NCI-H2171 (cell line): ENCODE results near the gene METTL1.
A peak's percentile ranks its signal among the peaks of the same experiment; 100 is the strongest.
"Not testable (repeated sequence)": the region's sequence is repeated elsewhere in the genome, so short reads cannot be mapped to it uniquely, and the experiment has no call there.

Source experiments
- DNase-seq: peaks from one replicate; lab custom pipeline; 2025; lab: John Stamatoyannopoulos, UW

The METTL1 gene

DNA sequence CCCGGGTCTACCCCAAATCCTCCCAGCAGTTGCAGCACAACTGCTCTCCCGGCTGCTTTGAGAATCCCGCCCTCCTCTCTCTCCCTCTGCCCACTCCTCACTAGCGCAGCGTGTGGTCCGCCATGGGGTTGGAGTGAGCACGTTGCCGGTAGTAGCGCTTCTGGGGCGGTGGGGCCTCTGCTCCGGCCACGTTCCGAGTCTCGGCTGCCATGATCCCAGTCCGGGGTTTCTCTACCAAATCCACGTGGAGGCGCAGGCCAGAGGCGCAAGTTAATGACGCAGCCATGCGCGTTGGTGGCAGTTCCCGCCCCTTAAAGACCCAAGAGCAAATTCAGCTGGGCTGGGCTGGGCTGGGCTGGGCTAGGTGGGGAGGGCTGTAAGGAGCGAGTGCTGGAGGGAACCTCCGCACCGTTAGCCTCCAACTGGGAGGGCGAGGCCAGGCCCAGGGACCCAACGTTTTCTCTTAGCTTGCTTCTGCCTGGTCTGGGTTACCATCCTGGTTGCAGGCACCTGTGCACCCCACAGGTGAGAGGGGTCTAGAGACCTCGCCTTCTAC, at the start of gene METTL1:
Gene METTL1, minus strand, starts transcription at position 233 of the 556 bp plus-strand sequence. Its CDS starts 22 bp downstream, at position 211.
- DNase-seq: peak; percentile 95

DNA sequence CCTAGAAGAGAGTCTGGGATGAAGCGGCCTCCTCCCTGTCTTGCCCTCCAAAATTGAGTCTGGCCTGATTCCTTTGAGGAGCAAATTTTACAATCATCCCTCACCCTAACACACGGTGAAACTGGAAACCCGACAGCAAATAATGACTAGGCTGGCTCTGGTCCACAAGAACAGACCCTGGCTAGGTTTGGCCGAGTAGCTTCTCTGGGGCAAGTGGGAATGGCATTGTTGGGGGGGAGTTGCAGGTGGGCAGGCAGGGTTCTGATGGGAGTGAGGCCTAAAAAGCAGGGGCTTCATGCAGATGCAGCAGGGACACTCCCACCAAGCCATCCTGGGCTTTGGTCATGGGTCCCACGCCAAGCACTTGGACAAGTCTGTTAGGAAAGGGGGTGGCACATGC, 49.1 kb upstream of the METTL1 start:
- not testable (repeated sequence) for DNase-seq

DNA sequence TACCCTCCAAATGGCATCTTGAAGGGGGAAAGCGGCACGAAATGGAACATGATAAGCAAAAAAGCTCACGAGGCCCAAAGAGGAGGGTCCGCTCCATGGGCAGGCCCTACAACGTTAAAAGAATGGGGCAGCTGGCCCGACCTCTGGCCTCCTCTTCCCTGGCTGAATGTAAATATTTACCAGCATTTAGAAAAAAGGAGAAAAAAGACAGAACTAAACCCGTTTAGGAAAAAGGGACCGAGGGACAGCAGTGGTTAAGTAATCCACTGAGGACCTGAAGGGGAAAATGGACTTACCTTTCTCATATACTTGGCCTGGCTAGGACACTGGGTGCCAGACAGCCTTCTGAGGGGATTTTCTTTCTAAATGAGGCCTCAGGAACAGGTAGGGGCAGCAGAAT, 48.2 kb upstream of the METTL1 start:
- not testable (repeated sequence) for DNase-seq

DNA sequence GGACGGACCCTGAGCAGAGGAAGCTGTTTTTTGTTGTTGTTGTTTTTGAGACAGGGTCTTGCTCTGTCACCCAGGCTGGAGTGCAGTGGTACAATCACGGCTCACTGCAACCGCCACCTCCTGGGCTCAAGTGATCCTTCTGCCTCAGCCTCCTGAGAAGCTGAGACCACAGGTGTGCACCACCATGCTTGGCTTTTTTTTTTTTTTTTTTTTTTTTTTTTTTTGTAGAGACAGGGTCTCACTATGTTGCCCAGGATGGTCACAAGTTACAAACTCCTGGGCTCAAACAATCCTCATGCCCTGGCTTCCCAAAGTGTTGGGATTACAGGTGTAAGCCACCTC, 46.1 kb upstream of the METTL1 start:
- not testable (repeated sequence) for DNase-seq

DNA sequence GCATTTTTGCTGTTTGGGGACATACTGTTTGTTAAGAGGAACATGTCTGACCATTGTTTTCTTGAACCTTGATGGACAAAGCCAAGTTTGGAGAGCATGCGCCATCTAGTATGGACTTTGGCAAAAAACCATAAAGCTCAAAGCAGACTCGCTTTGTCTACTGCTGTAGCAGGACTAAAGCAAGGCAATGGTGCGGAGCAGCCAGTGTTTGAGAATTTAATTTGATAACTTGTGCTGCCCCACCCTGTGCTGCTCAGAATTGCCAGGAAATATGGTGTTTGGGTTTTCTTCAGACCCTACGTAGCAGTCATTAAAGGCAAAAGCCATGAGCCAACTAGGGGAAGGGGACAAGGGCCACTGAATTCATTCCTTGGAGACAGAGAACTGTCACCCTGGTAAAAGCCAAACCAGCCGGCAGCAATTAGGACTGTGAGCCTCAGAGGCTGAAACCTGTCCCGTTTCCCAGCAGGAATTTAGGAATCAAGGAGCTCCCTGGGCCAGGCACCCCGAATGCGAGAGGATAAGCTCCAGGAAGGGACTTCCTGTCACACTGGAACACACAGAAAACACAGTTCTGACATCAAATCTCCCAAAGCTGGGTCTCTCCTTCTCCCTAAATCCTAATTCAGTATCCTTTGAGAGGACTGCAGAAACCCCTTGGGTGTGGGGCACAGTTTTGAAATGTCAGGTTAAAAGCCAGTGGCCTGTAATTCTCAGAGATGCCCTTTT, 45.5 kb upstream of the METTL1 start:
- DNase-seq: no peak

DNA sequence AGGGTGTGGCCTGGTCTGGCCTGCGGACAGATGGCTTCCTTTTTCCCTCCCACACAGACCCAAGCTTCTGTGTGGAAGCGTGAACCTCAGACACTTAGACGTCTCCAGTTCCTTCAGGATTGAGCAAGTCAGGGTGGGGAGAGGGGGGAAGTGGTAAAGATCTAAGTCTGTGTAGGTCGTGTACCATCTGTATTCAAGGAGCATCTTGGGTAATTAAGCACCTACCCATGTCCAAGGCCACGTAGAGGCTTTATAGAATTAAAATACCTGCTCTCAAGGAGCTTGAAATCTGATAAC, 44.9 kb upstream of the METTL1 start:
- no peak for DNase-seq

DNA sequence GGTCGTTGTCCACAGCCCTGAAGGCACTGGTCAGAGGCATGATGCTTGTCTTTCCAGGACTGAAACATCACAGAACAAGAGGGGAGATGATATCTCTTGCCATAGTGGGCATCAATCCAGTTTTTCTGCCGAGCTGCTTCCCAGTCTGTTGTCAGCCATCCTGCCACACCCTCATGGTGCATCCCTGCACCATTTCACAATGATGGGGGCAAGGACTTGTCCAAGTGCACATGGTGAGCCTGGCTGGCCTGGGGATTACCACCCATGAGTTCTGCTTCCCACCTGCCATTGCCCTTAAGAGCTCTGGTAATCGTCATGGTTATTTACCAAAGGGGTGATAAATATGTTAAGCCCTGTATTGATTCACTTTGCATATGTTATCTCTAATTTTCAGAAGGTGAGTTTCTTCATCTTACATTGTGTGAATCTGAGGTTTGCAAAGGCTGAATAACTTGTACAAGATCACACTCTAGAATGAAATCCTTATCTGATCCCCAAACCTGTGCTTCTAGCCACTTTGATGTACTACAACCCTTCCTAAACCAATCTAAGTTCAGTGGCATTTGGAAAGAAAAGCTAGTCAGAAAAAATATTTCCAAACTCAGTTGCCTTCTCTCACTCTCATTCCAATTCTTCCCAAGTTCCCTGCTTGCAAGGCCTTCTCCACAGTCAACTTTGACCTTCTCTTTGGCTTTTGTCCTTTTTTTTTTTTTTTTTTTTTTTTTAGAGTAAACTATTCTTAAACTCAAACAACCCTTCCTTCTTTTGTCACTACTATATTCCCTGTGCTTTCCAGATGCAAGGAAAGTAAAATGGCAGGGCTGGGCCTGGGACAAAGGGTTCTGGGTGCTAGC, 44.3 kb upstream of the METTL1 start:
- no peak for DNase-seq

DNA sequence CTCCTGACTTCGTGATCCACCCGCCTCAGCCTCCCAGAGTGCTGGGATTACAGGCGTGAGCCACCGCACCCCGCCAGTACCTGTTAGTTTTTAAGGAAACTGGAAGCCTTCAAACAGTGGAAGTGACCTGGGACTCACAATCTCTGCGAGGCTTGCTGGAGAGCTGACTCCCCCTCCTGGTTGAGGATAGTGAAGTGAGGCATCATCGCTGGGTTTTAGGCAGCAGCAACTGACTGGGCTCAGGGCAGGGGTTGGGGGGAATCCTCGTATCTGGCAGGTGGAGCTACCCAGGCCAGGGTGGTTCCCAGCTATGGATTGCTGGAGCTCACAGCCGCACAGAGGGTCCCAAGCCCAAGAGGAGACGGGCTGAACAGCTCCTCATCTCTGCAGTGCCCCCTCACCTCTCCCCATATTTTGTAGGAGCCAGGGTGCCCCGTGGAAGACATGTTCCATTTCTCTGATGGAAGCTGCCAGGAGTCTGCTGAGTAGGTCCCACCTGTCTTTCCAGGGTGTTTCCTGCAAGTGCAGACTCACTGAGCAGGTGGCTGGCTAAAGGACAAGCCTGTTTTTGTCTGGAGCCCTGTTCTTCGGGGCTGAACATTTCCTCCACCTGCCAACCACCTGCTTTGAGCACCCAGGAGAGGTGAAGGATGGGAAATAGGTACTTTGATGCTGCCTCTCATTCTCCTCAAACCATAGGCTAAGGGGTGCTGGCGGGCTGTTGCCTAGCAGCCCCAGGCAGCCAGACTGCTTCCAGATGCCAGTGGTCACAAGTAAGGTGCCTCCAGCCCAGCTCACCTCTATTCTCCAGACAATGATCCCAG, 43.5 kb upstream of the METTL1 start:
- peak; percentile 54 for DNase-seq

DNA sequence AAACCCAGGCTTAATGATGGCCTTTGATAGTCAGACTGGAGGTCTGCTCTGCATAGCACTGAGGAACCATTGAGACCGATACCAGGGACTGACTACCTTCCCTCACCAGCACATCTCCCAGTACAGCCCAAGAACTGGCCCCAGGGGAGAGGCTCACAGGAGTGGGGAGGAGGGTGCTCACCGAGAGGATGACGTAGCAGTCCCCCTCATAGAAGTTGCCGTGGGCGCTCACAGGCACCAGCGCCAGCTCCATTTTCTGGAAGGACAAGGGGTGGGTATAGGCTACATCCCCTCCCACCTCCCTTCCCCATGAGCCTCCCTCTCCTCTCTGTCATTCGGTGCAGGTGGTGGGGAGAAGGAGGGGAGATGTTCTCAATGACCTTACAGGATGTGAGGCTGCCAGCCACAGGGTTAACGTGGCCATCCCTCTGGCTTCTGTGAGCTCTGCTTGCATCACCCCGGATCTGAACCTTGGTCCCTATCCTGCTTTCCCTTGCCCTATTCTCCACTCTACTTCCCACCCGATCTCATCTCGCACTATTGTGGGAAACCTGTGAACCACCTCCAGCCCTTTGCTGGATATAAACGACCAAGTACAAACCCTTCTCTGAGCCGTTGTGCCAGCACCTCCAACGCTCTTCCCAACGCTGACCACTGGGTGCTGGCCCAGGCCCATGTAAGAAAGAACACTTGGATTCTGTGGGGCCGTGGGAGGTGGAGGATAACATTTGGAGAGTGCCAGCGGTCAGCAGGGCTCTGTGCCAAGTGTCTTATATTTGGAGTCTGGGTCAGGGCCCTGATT, 42.3 kb upstream of the METTL1 start:
- no peak for DNase-seq

DNA sequence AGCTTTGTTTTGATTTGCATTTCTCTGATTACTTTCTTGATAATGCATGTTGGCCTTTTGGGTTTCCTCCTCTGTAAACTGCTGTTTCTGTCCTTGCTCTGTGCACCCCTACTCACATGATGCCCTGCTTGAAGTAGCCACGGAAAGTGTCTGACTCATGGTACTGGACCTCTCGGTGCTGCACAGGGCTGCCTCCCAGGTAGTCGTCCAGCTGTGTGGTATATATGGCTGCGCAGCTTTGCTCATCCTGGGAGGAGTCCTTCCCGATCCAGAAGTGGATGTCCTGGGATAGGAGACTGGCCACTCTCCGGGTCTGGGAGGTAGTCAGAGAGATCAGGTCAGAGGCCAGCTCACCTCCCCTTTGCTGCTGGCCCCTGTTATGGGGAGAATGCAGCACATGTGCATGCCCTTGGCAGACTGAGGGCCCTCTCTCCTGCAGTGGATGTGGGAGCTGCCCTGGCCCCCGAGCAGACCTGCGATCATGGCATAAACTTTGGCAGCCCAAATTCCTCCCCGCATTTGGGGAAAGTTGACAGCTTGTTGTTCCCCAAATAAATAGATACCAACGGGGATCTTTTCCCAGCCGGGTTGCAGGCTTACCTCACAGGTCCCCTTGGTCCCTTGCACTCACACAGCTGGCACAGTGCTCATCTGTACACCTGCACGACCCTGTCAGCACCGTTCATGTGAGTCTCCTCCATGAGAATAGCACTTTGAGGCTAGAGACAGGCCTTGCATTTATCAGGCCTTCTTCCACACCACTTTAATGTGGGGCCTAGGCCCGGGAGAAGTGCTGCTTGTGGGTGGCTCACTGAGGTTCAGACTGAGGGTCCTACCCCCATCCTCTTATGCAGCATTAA, 41.4 kb upstream of the METTL1 start:
- no peak for DNase-seq

DNA sequence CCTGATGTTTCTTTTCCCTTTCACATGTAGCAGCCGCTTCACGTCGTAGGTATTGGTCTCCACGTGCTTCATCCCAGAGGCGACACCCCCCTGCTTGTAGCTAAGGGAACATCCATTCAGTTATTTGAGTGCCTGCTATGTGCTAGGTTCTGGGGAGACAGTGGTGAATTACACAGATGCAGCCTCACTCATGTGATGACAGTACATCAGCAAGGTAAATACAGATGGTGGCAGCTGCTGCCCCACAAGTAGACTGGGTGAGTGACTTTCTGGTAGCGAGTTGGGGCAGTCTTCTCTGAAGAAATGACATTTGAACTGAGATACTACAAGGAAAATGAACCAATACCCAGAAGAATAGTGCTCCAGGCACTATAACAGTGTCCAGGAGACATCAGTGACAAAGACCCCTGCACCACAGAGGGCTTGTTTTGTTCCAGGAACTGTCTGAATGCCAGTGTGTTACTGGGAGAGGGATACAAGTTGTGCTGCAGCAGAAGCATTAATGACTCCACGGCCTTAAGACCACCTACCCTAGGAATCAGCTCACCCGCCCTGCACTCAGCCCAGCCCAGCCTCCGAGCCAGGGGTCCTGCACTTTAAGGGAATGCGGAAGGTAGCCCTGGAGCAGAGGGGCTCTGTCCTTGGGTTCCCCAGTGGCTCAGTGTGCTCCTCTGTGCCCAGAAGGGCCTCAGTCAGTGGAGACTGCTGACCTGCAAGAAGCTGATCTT, 39.3 kb upstream of the METTL1 start:
- no peak for DNase-seq

DNA sequence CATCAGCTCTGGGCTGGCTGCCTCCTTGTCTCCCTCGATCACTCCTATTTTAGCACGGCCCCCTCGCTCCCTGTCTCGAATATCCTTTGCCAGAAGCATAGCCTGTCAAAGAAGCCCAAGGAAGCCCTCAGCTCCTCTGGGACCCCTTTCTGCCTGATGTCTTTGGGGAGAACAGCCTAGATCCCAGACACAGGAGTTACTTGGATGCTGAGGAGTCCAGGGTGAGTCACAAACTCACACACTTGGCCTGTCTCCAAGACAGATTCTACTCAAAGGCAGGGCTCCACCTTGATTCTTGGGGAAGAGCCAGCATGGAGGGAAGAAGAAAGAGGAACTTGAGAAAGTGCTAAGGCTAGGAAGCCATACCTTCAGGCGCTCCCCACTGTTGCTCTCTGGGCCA, 38.5 kb upstream of the METTL1 start:
- no peak for DNase-seq

DNA sequence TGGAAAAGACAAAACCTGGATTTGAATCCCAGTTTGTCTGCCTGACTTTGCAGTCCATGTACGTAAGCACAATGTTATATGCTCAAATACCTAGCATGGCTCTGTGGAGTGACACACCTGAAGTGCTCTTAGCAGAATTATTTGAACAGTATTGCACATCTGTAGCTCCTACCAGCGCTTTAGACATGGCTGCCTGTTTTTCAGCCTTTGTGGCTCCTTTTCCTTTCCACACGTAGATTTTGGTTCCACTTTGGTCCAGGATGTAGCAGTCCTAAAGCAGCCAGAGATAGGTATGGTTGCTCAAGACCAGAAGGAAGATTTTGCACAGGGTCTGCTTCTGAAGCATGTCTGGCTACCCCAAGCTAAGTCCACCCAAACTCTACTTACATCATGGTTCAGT, 37.5 kb upstream of the METTL1 start:
- no peak for DNase-seq

DNA sequence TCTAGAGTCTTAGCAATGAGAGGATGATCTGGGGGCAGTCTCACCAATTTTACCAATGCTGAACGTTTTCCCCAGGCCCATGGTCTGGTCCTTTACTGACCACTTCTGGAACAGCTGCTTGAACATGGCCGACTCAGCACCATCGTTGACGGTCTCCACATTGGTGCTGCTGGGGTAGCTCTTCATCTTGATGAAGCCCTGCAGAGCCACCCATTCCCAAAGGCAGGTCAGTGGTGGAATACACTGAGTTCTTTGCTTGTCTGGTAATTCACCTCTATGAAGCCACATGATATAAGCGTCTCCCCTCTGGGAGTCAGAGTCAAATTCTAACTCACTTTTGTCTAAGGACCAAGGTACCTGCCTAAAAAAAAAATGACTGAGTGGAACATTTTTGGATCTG, 36.4 kb upstream of the METTL1 start:
- no peak for DNase-seq

DNA sequence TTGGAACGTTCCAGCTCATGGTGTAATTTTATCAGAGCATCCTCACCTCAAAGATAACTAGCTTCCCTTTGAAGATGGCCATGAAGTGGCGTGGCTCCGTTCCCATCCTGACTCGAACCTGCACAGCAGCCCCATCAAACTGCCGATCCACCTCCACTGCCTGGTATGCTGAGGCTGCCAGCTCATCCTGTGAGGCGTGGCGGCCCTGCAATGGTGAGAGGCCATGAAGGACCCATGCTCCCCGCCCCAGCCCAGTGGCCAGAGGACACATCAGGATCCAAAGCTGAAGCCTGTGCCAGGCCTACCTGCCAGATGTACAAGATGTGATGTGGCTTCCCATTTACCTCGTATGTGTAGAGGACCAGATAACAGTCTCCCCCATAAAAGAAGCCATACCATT, 35.4 kb upstream of the METTL1 start:
- no peak for DNase-seq

DNA sequence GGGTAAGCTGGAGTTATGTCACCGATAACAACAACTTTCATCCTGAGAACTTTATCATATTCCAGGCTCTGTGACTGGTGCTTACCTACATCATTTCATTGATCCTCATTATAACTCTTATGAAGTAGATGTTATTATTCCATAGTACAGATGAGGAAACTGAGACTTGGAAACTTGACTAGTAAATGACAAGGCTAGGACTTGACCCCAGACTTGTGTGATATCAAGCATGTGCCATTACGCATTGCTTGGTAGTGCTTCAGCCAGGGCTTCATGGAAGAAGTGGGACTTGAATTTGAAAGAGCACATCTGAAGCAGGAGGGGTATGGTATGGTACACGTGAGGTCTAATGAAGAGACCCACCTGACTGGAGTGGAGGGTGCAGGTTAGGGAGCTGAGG, 34.8 kb upstream of the METTL1 start:
- no peak for DNase-seq

DNA sequence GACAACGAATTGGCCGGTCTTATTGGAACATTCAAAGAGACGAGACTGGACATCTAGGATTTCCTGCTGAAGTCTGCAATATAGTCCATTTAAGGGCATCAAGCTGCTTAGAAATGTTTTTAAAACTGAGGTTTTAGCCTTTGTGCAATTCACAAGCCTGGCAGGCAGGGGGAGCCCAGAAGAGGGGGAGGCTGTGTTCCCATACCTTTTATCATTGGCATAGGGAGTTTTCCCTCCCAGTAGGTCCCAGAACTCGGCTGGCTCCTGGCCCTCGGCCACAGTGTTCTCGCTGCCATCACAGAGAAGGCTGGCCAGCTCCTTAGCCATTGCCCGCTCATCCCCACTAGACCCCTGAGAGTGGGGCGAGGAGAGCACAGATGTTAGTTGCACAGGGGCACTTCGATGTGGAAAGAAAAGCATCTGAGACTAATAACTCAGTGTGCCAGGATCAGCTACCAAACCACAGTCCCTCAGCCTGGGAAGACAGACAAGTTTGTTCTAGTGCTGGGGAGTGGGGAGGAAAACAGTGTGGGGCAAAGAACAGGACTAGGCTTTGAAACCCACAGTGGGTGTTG, 31.5 kb upstream of the METTL1 start:
- DNase-seq: no peak

DNA sequence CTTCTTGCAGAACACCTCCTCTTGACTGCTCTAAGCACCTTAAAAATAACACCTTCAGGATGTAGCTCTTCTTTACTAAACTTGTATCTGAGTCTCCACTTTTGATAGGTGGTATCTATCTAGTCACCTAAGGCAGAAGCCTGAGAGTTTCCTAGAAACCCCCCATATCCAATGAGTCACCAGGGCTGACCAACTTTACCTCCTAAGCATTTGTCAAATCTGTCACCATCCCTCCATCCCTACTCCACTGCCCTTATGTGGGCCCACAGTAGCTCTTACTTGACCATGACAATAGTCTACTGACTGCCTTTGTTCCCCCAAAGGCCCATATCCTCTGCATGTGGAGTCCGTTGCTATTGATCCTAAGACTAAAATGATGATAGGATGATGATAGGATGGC, 30.7 kb upstream of the METTL1 start:
- DNase-seq: no peak

DNA sequence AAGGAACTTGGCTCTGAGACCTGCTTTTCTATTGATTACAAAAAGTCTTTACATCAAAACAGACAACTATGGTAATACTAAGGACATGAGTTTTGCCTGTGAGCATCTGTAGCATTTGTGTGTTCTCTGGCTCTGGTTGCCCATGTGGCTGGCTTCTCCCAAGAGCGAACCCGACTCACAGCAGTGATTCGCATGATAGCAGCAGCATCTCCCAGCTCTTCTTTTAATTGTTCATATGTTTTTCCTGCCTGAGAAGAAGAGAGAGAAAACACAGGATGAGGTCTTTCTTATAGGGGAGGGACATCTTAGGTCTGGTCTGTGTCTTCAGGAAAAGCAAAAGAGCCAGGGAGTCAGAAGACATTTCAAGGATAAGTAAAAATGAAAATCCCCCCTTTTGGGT, 29.1 kb upstream of the METTL1 start:
- no peak for DNase-seq

DNA sequence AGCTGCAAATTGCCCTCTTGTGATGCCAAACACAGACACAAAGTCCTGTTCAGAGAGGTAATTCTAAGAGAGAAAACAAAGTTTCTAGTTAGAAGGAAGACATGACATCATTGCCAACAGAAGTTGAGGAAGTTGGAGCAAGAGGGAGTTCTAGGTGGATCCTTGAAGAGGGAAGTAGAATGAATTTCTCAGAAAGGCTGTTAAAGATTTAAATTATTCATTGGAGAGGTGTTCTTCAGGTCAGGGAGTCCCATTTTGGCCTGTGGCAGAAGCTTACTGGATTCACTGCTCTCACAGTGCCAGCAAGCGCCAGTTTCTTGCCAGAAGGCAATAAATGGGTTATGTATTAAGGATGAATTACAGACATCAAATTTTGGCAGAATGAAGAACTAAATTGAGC, 26.0 kb upstream of the METTL1 start:
- DNase-seq: no peak
